GM10847 (cell line): ENCODE data around the gene ABTB2.

Experiments used
- POLR2A ChIP-seq: IDR thresholded peaks from 2 replicates; pipeline ENCODE4 v1.6.1; 2011; ENCODE audit not compliant: insufficient read length; ENCODE audit errors: extremely low read depth

The ABTB2 gene

DNA sequence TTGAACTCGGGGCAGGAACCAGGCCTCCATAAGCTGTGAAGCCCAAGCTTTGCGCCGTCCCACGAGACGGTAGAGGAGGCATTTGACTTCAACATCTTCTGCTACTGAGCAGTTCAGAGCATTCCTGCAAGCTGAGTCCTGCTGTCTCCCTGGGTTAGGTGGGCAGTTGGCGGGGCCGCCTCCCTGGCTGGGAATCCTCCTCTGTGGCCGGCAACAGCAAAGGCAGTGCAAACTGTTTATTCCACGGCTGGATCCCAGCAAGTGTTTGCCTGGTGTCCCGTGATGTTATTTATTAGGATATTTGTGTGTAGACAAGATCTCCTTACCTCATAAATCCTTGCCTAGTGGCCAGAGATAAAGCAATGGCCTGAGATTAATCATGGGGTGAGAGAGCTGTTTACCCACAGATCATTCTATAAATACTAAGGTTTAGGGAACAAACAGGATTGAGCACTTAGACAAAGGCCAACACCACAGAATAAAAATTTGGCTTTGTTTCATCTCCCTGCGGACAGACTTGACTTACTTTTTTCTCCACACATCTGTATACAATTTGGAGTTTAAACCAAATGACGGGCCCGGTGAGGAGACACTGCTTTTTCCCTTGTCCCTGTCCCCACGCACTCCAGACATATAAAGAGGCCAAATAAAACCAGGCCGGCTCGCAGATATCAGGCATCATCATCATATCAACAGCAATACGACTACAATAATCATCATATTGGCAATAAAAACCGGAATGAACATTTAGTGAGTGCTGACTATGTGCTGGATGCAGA, 189.0 kb downstream of the ABTB2 start:
- no peak for TF ChIP-seq POLR2A

DNA sequence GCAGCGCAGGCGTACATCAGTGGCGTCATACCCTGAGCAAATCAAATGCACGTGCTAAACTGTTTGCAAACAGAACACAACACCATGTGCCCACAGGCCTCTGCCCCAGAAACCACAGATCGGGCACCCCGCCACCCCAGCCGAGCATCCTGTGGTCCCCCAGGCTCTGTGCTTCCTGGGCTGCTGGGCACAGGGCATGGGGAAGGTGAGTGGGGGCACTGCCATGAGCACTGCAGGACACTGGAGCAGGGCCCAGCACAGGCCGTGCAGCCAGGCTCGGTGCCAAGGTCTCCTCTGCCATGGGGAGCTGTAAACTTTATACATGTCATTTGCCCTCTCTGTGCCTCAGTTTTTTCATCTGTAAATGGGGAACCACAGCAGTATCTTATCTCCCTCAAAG, 189.8 kb downstream of the ABTB2 start:
- TF ChIP-seq POLR2A = no peak

DNA sequence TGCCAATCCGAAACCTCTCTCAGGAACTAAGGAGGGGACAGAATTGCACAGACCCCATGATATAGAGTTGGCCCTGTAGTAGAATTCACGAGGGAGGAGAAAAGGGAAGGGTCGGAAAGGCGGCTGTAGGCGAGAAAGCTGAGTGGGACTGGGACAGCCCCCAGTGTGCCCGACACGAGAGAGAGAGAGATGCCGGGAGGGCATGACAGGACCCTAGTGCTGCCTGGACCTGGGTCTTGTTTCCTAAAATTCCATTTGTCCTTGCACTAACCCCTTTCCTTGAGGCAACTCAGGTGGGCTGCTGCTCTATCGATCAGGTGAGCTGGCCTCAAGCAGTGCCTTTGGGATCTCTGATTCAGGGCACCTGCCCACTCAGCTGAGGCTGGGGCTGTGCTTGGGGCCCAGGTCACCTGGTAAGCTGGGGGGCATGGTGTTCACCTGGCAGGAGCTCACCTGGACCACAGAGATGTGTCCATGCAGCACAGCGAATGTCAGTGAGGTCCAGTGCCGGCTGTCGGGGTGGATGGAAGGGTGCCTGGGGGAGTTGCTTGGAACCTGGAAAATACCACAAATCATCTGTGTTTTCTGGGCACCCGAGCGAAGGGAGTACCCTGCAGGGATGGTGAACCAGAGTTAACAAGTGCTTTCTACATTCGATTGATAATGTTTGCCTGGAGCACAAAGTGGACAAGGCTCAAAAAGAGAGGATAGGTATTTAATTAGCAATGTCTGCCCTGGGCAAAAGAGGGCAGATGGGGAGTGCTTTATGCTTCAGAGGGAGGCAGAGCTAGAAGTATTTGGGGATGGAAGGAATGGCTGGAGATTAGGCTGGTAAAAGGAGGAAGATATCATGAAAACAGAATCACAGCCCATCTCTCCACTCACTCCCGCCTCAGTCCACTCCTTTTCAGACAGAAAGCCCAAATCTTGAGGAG, 190.7 kb downstream of the ABTB2 start:
- no peak for TF ChIP-seq POLR2A

DNA sequence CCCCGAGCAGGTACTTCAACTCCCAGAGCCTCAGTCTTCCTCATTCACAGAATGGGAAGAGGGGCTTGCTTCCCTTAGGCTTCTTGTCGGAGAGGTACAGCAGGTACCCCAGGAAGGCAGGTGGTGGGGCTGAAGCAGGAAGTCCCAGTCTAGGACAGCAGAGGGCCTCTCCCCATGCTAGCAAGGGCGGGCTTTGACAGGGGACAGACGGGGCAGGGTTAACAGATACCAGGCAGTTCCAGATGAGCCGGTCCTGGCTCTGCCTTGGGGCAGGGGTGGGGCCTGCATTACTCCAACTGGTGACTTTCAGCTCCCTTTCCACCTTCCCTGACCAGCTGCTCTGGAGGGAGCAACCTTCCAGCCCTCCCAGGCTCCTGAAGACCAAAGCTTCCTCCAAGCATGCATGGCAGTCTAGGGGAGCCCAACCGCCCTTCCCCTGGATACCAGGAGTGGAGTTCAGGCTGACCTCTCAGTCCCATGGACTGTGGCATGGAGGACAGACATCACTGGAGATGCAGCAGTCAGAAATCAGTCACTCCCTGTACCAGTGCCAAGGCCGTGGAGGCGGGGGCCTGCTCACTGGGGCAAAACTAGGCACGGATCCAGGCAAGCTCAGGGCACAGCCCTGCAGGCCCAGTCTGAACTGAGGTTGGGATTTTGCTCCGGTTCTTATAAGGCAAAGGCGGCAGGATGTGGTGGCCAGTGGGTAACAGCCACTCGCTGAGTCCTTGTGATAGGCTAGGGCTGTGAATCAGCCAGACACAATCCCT, 191.8 kb downstream of the ABTB2 start:
- no peak for TF ChIP-seq POLR2A

DNA sequence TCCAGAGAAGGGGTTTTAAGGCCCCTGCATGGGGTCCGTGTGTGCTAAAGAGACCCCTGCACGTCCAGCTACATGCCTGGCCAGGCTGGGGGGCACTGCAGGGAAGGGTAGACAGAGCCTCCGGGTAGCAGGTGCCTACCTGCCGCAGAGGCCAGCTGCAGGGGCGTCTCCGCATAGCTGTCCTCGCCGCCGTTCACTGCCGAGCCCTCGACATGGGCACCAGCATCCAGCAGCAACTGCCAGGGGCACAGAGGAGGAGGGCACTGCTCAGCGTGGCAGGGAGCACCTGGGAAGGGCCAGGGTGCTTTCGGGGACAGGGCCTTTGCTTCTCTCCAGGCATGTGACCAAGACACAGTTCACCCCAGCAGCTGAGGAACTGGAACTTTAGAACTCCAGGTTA, 192.7 kb downstream of the ABTB2 start:
- no peak for TF ChIP-seq POLR2A

DNA sequence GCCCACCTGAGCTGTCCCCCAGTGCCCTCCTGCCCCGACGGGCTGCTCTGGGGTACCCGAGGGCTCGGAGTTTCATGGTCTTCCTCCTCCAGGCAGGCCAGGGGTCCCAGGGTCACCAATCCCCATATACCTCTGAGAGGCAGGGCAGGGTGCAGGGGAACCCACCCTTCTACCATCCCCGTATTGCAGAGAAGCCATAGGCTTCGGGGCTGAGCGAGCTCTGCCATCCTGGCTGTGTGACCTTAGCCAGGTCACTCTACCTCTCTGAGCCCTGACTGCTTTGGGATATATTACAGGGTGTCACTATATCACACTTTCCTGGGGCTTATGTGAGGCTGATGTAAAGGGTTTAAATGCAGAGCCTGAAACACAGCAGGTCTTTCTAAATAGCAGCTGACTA, 195.0 kb downstream of the ABTB2 start:
- TF ChIP-seq POLR2A = no peak

DNA sequence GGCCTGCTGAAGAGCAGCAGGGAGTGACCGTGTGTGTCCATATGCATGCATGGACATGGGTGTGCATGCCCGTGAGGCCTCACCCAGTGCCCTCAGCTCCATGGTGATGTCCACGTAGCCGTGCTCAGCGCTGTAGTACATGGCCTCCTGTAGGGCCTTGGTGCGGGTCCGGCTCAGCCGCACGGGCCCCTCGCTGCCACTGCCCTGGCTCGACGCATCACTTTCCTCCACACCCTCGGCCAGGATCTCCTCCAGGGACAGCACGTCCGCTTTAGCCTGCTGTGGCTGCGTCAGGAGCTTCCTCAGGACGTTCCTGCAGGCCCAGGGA, 195.4 kb downstream of the ABTB2 start:
- no peak for TF ChIP-seq POLR2A

DNA sequence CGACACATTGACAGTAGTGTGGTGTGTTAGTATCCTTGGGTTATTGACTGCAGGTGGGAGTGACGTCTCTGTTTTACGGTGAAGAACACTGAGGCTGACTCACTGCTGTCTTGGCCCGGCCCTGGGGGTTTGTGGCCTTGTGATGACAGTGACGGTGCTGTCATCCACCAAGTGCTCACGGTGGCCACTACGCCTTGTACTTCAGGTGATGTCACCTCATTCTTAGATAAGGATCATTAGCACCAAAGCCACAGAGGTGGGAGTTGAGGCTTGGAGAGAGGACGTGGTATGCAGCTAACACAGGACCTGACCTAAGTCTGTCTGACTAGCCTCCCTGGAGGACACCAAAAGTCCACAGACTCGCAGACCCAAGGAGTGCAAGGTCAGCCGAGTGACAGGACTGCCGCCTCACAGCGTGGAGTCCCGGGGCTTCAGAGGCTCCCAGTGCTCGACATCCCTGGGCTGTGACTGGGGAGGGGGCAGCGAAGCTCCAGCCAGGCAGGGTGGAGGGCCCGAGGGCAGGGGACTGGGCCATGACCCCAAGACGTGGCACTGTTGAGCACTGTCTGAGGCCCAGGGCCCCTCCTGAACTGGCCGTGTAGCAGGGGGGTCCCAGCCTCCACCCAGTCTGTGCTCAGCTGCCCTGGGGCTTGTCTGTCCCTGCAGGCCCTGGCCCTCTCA, 195.9 kb downstream of the ABTB2 start:
- TF ChIP-seq POLR2A = no peak

DNA sequence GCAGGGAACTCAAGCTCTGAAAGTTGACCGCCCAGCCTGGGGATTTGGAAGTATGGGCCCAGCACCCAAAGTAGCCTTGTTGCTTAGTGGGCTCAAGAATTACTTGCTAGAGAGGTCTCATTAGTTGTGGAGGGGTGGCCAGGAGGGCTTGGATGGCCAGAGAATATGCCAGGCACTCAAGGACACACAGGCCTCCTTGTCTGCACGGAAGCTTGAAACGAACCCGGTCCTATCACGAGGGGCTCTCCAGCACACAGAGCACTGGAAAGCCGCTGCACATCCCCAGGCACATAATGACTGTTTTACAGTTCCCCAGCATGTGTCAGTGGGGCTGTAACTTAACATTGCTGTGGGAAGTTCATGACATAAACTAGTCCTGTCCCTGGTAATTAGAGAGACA, 196.4 kb downstream of the ABTB2 start:
- TF ChIP-seq POLR2A = no peak

DNA sequence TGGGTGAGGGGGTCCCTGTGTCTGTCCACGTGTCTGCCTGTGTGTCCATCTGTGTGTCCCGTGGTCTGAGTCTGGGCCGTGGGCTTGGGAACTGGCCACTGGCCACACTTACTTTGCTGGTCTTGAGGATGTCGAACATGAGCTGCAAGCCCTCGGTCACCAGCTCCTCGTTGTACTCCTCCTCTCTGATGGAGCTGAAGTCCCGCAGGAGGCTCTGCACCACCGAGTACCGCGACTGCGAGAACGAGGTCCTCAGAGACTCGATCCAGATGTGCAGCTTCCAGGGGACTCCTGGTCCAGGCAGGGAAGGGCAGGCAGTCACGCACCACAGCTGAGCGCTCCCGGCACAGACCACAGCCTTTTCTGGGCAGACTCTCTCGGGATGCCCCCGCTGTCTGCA, 197.0 kb downstream of the ABTB2 start:
- TF ChIP-seq POLR2A = no peak

DNA sequence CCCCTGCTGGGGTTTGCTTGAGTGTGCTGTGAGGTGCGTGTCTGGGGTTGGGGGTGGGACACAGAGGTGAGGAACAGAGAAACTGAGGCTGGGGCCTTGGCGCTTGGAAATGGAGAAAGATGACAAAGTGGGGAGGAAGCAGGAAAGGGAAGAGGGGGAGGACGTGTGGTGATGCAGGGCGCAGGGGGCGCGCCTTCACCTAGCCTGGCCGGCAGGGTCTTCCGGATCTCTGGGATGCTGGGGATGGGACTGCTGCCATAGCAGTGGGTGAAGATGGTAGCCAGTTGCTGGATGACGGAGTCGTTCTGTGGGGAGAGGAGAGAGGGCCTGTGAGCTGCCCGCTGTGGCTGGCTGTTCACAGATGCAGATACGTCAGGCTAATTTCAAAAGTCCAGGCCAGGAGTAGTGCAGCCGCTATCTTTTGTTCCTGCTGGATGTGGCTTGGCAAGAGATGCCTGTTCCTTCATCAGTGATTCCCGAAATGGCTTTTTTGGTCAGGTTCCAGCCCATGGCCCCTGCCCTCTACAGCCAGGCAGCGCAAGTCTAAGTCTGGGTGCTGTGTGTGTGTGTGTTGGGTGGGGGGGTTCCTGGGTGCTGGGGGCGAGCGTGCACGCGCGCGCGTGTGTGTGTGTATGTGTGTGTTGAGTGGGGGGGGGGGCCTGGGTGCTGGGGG, 197.6 kb downstream of the ABTB2 start:
- no peak for TF ChIP-seq POLR2A

DNA sequence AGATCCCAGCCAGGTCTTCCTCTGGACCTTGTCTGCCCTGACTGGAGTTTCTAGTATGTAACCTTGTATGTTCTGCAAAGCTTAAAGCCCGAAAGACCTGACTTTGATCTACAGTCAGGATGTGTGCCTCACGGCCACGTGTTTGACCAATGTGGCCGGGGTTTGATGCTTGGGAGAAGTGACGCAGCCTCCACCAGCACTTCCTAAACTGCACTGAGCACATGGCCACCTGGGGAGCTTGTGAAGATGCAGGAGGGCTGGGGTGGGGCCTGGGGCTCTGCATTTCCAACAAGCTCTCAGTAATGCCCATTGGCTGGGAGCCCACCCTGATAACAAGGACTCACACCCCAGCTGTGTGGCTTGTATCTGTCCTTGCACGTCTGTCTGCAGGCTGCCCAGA, 199.1 kb downstream of the ABTB2 start:
- TF ChIP-seq POLR2A = no peak

DNA sequence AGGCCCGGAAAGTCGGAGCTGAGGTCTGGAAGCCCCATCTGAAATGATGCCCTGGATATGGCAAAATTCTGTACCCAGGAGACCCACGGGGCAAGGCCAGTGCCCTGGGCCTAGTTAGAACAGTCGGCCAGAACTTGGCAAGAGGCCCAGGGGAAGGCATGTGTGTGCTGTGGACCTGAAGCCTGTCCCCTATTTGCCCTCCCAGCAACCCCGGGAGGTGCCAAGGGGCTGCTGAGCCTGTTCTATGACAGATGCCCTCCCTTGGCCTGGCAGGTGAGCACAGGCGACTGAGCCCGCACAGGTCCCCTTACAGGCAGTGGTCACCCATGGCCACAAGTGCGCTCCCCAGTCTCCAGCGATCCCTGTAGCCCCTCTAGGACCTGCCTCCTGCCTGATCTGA, 200.6 kb downstream of the ABTB2 start:
- TF ChIP-seq POLR2A = no peak

DNA sequence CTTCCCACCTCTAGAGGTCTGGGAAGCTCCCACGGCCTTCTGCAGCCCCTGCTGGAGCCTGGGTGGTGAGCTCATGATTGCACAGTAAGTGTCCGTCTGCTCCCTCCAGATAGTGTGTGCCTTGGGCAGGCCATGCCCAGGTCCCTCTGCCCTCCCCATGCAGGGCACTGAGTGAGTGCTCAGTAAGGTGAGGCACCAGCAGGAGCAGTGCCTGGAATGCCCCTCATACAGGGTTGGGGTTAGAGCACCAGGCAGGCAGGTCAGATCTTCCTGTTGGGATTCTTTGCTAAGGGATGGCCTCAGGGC, 202.1 kb downstream of the ABTB2 start:
- TF ChIP-seq POLR2A = no peak
